Anterior cingulate cortex (tissue), 58 donors: ENCODE data around the gene PSD2.

ENCODE experiments used
- DNase-seq, 58 donors: peaks; one replicate each; lab custom pipeline; 2025; lab: John Stamatoyannopoulos, UW

Gene PSD2

GRCh38 chr5:139762615-139763170 is 32.9 kb upstream of the PSD2 start:
- DNase-seq = no peak

- peak in 1 of 58 donors; percentile 29 for DNase-seq
Observed at GRCh38 chr5:139763280-139763929, 32.2 kb upstream of the PSD2 start.

DNA sequence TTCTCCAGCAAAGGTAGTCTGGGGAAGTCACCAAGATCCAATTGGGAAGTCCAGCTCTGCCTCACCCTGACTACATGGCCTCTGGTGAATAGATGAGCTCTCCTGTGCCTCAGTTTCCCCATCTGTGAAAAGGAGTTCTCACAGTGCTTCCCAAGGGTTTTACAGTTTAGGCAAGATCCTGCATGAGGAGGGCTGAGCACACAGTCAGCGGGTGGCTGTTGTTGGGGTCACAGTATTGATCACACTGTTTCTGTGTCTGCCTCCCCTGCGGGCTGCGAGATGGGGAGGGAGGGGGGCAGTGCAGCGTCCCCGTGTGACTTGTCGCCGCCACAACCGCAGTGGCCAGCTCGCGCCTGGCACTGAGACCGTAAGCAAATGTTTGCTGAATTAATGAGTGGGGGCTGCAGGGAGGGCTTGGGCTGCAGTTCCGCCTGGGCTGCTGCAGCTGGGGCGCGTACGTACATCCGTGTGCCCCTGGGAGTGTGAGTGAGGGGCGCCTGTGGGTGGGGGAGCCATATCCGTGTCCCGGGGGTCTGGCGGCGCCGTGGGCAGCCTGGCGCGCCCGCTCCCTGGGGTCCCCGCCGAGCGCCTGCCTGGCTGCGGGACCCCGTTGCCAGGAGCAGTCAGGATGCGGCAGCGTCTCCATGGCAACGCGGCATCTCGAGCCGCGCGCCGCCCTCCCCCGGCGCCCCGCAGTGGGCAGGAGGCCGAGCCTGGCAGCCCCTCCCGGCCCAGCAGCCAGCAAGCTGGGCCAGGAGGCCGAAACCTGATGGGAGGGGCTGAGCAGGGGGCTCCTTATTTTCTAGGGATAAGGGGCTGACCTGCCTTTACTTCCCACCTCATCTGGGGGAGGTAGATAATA is 31.4 kb upstream of the PSD2 start:
- DNase-seq = peak in 53 of 58 donors; percentile 15 to 91 (median 76)

- DNase-seq = peak in 2 of 58 donors; percentile 55 to 68
Observed at GRCh38 chr5:139764886-139765408, 30.7 kb upstream of the PSD2 start.

GRCh38 chr5:139765409-139766217 is 30.0 kb upstream of the PSD2 start:
- DNase-seq = peak in 54 of 58 donors; percentile 43 to 93 (median 82)

DNA sequence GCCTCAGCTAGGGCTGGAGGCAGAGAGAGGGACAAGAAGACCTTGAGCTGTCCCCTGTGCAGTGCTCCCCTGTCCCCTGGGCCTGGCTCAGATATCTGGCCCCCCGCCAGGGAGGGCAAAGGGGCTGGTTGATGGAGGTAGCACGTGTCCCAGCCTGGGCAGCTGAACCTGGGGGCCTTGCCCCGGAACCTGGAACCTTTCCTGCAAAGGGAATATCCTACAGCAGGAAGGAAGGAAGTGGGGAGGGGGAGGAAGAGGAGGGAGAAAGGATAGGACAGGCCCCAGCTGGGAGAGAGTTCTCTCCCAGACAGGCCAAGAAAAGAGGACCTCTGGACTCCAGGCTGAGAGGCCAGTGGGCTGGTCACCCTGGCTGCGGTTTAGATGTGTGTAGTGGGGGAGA is 27.6 kb upstream of the PSD2 start:
- DNase-seq = no peak

GRCh38 chr5:139768807-139769465 is 26.7 kb upstream of the PSD2 start:
- DNase-seq = no peak

DNA sequence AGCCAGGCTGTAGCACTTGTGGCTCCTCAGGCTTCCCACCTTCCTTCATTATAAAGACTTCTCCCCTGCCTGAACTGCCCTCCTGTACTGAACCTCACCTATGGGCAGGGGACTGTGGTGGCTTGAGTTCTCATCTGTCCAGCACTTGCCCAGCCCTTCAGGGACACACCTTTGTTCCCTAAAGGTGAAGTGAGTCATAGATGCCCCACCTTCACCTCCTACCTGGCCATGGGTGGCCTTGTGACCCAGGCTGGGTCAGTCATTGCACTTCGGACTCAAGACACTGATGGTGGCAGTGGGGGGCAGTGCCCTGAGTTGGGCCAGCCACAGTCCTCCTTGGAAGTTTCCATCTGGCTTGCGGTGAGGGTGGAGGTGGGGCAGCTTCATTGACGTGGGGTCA is 26.1 kb upstream of the PSD2 start:
- DNase-seq = no peak

DNA sequence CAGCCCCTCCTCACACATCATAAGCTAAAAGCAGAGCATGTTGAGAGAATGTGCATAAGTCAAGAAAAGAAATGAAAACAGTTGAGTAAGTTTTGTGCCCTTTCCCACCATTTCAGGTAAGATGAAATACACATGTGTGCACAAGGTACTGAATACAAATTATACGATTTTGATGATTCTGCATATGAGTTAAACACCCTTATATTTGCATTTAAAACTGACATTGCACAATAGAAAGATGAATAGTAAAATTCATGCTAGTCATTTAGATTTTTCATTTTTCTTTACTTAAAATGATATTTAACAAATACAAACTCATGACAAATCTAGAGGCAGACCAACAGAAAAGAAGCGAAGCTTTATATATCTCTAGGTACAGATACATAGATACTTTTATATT is 24.9 kb upstream of the PSD2 start:
- DNase-seq = no peak

DNA sequence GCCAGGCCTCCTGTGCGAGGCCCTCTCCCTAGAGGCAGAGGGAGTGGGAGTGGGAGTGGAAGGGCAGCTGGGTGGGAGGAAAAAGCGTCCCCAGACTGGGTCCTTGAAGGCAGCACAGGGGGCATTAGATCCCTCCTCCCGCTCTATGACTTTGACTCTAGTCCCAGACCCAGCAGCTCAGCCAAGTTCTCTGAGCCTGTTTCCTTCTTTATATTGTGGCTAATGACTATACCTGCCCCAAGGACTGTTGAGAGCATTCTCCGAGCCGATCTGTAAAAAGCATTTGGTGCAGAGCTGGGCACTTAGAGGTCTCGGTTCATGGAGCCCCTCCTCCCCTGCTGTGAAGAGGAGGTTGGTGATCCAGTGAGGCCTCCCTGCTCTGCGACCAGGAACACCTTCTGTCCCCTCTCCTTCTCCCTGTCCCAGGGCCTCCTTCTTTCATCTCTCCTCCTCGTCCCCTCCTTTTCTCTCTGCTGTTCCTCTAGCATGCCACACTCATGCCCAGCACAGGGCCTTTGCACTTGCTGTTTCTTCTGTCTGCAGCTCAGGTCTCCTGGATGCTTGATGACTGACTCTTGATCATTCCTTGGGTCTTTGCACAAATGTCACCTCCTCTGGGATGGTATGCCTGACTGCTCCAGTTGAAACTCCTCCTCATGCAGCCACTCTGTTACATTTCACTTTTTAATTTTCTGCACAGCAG is 23.4 kb upstream of the PSD2 start:
- no peak for DNase-seq

DNA sequence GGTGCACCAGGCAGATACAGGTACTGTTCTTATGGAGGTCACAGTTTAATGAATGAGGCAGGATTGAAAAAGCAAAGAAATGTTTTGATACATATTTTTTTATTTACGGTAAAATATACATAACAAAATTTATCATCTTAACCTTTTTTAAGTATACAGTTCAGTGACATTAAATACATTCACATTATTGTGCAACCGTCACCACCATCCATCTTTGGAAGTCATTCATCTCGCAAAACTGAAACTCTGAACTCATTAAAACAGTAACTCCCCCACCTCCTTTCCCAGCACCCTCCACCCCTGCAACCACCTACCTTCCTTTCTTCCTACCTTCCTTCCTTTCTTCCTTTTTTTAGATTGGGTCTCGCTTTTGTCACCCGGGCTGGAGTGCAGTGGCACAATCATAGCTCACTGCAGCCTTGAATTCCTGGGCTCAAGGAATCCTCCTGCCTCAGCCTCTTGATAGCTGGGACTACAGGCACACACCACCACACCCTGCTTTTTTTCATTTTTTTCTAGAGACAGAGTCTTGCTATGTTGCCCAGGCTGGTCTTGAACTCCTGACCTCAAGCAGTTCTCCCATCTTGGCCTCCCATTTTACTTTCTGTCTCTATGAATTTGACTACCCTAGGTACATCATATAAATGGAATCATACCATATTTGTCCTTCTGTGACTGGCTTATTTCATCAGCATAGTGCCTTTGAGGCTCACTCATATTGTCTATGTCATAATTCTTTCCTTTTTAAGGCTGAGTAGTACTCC is 22.5 kb upstream of the PSD2 start:
- DNase-seq = no peak

- peak in 50 of 58 donors; percentile 5 to 85 (median 58) for DNase-seq
Observed at GRCh38 chr5:139774980-139775661, 20.5 kb upstream of the PSD2 start.

DNA sequence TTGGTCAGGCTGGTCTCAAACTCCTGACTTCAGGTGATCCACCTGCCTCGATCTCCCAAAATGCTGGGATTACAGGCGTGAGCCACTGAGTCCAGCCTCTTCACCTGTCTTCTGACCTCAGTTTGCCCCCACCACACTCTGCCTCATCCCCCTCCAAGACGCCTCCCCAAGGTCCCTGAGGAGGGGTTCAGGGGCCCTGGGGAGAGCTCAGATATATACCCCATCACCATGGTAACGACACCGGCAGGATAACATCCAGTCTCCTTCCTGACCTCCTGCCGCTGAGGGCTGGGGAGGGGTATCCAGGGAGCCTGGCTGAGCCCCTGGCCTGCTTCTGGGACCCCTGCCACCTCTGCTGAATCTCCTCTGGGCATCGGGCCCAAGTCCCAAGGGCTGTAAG is 19.7 kb upstream of the PSD2 start:
- no peak for DNase-seq

DNA sequence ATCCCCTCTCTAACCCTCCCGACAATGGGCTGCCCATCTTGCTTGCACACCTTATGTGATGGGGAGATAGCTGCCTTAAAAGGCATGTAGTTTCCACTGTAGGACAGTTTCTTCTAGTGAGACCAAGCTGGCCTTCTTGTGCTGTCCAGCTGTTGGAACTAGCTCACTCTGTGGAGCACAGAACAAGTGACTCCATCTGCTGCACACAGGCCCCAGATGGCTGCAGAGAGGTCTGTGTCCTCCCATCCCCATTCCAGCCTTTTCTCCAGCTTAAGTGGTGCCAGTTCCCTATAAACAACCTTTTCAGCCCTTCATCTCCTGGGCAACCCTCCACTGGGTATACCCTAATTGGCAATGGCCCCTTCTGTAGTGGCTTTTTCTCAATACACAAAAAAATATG is 18.7 kb upstream of the PSD2 start:
- DNase-seq = peak in 1 of 58 donors; percentile 12

GRCh38 chr5:139783436-139783965 is 12.1 kb upstream of the PSD2 start:
- DNase-seq = no peak

DNA sequence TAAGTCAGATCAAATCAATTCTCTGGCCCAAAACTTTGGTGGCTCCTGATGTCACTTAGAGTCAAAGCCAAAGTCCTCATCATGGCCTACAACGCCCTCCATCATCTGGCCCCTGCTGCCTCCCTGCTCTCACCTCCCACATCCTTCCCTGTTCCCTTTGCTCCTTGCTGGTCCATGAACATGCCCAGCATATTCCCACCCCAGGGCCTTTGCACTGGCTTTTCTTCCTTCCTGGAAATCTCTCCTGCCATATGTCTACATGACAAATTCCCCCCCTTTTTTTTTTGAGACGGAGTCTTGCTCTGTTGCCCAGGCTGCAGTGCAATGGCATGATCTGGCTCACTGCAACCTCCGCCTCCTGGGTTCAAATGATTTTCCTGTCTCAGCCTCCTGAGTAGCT is 11.1 kb upstream of the PSD2 start:
- no peak for DNase-seq

DNA sequence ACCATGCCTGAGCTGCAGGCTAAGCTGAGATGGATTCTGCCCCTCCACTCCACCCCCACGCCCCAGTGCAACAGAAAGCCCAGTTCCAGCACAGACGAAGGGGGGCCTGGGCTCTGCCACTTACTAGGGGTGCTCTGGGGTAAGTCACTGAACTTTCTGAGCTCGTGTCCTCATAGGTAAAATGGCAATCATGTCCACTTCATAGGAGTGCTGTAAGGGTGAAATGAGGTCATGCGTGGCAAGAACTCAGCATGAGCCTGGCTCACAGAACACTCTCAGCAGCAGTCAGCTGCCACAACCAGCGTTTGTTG is 8.4 kb upstream of the PSD2 start:
- DNase-seq = no peak
